HEK293 (cell line): Measurements from ENCODE around the gene POLE3.

Experiments
- CTCF ChIP-seq: fragments of 450-650 bp; formaldehyde crosslinking; IDR thresholded peaks from 2 replicates; pipeline ENCODE4 v1.5.1; 2016; ENCODE audit warnings: missing biosample characterization, missing genetic modification characterization
- GLI4 ChIP-seq: fragments of 450-650 bp; formaldehyde crosslinking; IDR thresholded peaks from 2 replicates; pipeline ENCODE4 v1.5.1; 2016; ENCODE audit warnings: missing biosample characterization, missing genetic modification characterization
- PRDM6 ChIP-seq: fragments of 450-650 bp; formaldehyde crosslinking; IDR thresholded peaks from 2 replicates; pipeline ENCODE4 v1.5.1; 2017; ENCODE audit warnings: missing biosample characterization, missing genetic modification characterization
- ZNF121 ChIP-seq: fragments of 450-650 bp; formaldehyde crosslinking; IDR thresholded peaks from 2 replicates; pipeline ENCODE4 v1.5.1; 2016; ENCODE audit warnings: missing biosample characterization, missing genetic modification characterization
- ZNF311 ChIP-seq: fragments of 450-650 bp; formaldehyde crosslinking; IDR thresholded peaks from 2 replicates; pipeline ENCODE4 v1.5.1; 2017; ENCODE audit warnings: missing biosample characterization, missing genetic modification characterization, borderline replicate concordance
- ZNF423 ChIP-seq: fragments of 450-650 bp; formaldehyde crosslinking; IDR thresholded peaks from 2 replicates; pipeline ENCODE4 v1.5.1; 2016; ENCODE audit warnings: missing biosample characterization, missing genetic modification characterization
- ZNF449 ChIP-seq: fragments of 450-650 bp; formaldehyde crosslinking; IDR thresholded peaks from 2 replicates; pipeline ENCODE4 v1.5.1; 2017; ENCODE audit warnings: missing biosample characterization, mild to moderate bottlenecking, missing genetic modification characterization, moderate library complexity
- ZNF629 ChIP-seq: fragments of 450-650 bp; formaldehyde crosslinking; IDR thresholded peaks from 2 replicates; pipeline ENCODE4 v1.5.1; 2017; ENCODE audit warnings: missing biosample characterization, missing genetic modification characterization
- ZNF701 ChIP-seq: fragments of 450-650 bp; formaldehyde crosslinking; IDR thresholded peaks from 2 replicates; pipeline ENCODE4 v1.5.1; 2016; ENCODE audit warnings: missing biosample characterization, missing genetic modification characterization
- ZNF76 ChIP-seq: fragments of 450-650 bp; formaldehyde crosslinking; IDR thresholded peaks from 2 replicates; pipeline ENCODE4; 2016; ENCODE audit warnings: low read depth, missing biosample characterization, missing genetic modification characterization, borderline replicate concordance
- ZNF785 ChIP-seq: fragments of 450-650 bp; formaldehyde crosslinking; IDR thresholded peaks from 2 replicates; pipeline ENCODE4 v1.5.1; 2016; ENCODE audit warnings: missing biosample characterization, missing genetic modification characterization
- ZSCAN16 ChIP-seq: fragments of 450-650 bp; formaldehyde crosslinking; IDR thresholded peaks from 2 replicates; pipeline ENCODE4 v1.5.1; 2016; ENCODE audit warnings: missing biosample characterization, missing genetic modification characterization
- ZSCAN18 ChIP-seq: fragments of 450-650 bp; formaldehyde crosslinking; IDR thresholded peaks from 2 replicates; pipeline ENCODE4 v1.5.1; 2016; ENCODE audit warnings: missing biosample characterization, missing genetic modification characterization

- no peak for TF ChIP-seq CTCF (tag by site-specific recombination)
- TF ChIP-seq ZNF423 (tag by site-specific recombination), result no peak
- no peak for TF ChIP-seq GLI4 (tag by site-specific recombination)
- no peak for TF ChIP-seq ZNF629 (tag by site-specific recombination)
- no peak for TF ChIP-seq ZNF449
- TF ChIP-seq PRDM6 (tag by site-specific recombination), result no peak
- TF ChIP-seq ZSCAN16 (tag by site-specific recombination), result no peak
- TF ChIP-seq ZSCAN18 (tag by site-specific recombination), result no peak
- TF ChIP-seq ZNF701 (tag by site-specific recombination), result no peak
- TF ChIP-seq ZNF121, result no peak
- no peak for TF ChIP-seq ZNF785
- no peak for TF ChIP-seq ZNF311 (tag by site-specific recombination)
- TF ChIP-seq ZNF76, result no peak
Observed at GRCh38 chr9:113452113-113452605, 41.7 kb upstream of the POLE3 start.
